ENCODE results near the gene ALOX15B. TPM values are rescaled to one million over a fixed set of nuclear protein-coding genes. Genes with fewer than 3 reads are reported as not detected.

The ALOX15B gene
- total RNA-seq, 1 donor from 2014 or later: not detected

GRCh38 chr17:8031950-8032349 lies 6.9 kb upstream of the ALOX15B start:
- no peaks in the 10 kb centered on the region for H3K4me1 Mint-ChIP-seq (ENCODE audit: low read depth)
- H3K4me3 Mint-ChIP-seq: no peak overlapping the region
- no peak overlapping the region for H3K27ac Mint-ChIP-seq
- no peaks in the 10 kb centered on the region for H3K9me3 Mint-ChIP-seq
- no peaks in the 10 kb centered on the region for H3K36me3 Mint-ChIP-seq (ENCODE audit: low read depth)
- no peak for DNase-seq (ENCODE audit: low spot score)
- H3K27me3 Mint-ChIP-seq (ENCODE audit: insufficient read depth): peaks cover 37% of the 10 kb centered on the region
- intact Hi-C loops (cut with micrococcal nuclease): no loop called here

GRCh38 chr17:8032442-8032841 lies 6.4 kb upstream of the ALOX15B start:
- H3K36me3 Mint-ChIP-seq (ENCODE audit: low read depth): no peaks in the 10 kb centered on the region
- H3K27me3 Mint-ChIP-seq (ENCODE audit: insufficient read depth): peaks cover 35% of the 10 kb centered on the region
- no peak for DNase-seq (ENCODE audit: low spot score)
- H3K4me3 Mint-ChIP-seq: no peak overlapping the region
- no peaks in the 10 kb centered on the region for H3K9me3 Mint-ChIP-seq
- H3K27ac Mint-ChIP-seq: no peak overlapping the region
- intact Hi-C loops (cut with micrococcal nuclease): no loop called here
- no peaks in the 10 kb centered on the region for H3K4me1 Mint-ChIP-seq (ENCODE audit: low read depth)

- no peak overlapping the region for H3K4me3 Mint-ChIP-seq
- no peaks in the 10 kb centered on the region for H3K9me3 Mint-ChIP-seq
- no peaks in the 10 kb centered on the region for H3K36me3 Mint-ChIP-seq (ENCODE audit: low read depth)
- no peak for DNase-seq (ENCODE audit: low spot score)
- intact Hi-C loops (cut with micrococcal nuclease): no loop called here
- H3K4me1 Mint-ChIP-seq (ENCODE audit: low read depth): no peaks in the 10 kb centered on the region
- peaks cover 32% of the 10 kb centered on the region for H3K27me3 Mint-ChIP-seq (ENCODE audit: insufficient read depth)
- no peak overlapping the region for H3K27ac Mint-ChIP-seq
These were observed 831 bp downstream of the ALOX15B start for GRCh38 chr17:8039611-8040168.

- H3K4me3 Mint-ChIP-seq: no peak overlapping the region
- no peaks in the 10 kb centered on the region for H3K4me1 Mint-ChIP-seq (ENCODE audit: low read depth)
- H3K27me3 Mint-ChIP-seq (ENCODE audit: insufficient read depth): peaks cover 26% of the 10 kb centered on the region
- peak; percentile 20 for DNase-seq (ENCODE audit: low spot score)
- no peaks in the 10 kb centered on the region for H3K36me3 Mint-ChIP-seq (ENCODE audit: low read depth)
- intact Hi-C loops (cut with micrococcal nuclease): loop anchor here (1.0 kb wide), 6 partner anchors 16 to 298 kb away; no protein-coding TSS in a partner anchor
- H3K27ac Mint-ChIP-seq: no peak overlapping the region
- no peaks in the 10 kb centered on the region for H3K9me3 Mint-ChIP-seq
These were observed 2.5 kb downstream of the ALOX15B start for GRCh38 chr17:8041249-8041928.

GRCh38 chr17:8041979-8042378 lies 3.1 kb downstream of the ALOX15B start:
- no peak for DNase-seq (ENCODE audit: low spot score)
- Mint-ChIP-seq H3K36me3 (ENCODE audit: low read depth) (no peaks in the 10 kb centered on the region), H3K4me3 (no peak overlapping the region), H3K4me1 (ENCODE audit: low read depth) (no peaks in the 10 kb centered on the region), H3K9me3 (no peaks in the 10 kb centered on the region), H3K27me3 (ENCODE audit: insufficient read depth) (peaks cover 26% of the 10 kb centered on the region), H3K27ac (no peak overlapping the region)
- intact Hi-C loops (cut with micrococcal nuclease): loop anchor here (1.0 kb wide), 6 partner anchors 15 to 299 kb away; no protein-coding TSS in a partner anchor

GRCh38 chr17:8044819-8045810 lies 6.3 kb downstream of the ALOX15B start:
- peaks cover 14% of the 10 kb centered on the region for H3K27me3 Mint-ChIP-seq (ENCODE audit: insufficient read depth)
- H3K4me3 Mint-ChIP-seq: no peak overlapping the region
- no peaks in the 10 kb centered on the region for H3K4me1 Mint-ChIP-seq (ENCODE audit: low read depth)
- DNase-seq (ENCODE audit: low spot score): no peak
- H3K36me3 Mint-ChIP-seq (ENCODE audit: low read depth): no peaks in the 10 kb centered on the region
- intact Hi-C loops (cut with micrococcal nuclease): no loop called here
- no peaks in the 10 kb centered on the region for H3K9me3 Mint-ChIP-seq
- no peak overlapping the region for H3K27ac Mint-ChIP-seq

GRCh38 chr17:8046306-8046928 lies 7.6 kb downstream of the ALOX15B start:
- H3K4me1 Mint-ChIP-seq (ENCODE audit: low read depth): no peaks in the 10 kb centered on the region
- H3K4me3 Mint-ChIP-seq: no peak overlapping the region
- no peaks in the 10 kb centered on the region for H3K36me3 Mint-ChIP-seq (ENCODE audit: low read depth)
- DNase-seq (ENCODE audit: low spot score): no peak
- no peak overlapping the region for H3K27ac Mint-ChIP-seq
- H3K27me3 Mint-ChIP-seq (ENCODE audit: insufficient read depth): peaks cover 8% of the 10 kb centered on the region
- intact Hi-C loops (cut with micrococcal nuclease): no loop called here
- no peaks in the 10 kb centered on the region for H3K9me3 Mint-ChIP-seq

- intact Hi-C loops (cut with micrococcal nuclease): no loop called here
- Mint-ChIP-seq H3K4me3 (no peak overlapping the region), H3K27me3 (ENCODE audit: insufficient read depth) (peaks cover 7% of the 10 kb centered on the region), H3K27ac (no peak overlapping the region), H3K9me3 (no peaks in the 10 kb centered on the region), H3K4me1 (ENCODE audit: low read depth) (no peaks in the 10 kb centered on the region), H3K36me3 (ENCODE audit: low read depth) (no peaks in the 10 kb centered on the region)
- no peak for DNase-seq (ENCODE audit: low spot score)
These were observed 8.3 kb downstream of the ALOX15B start for GRCh38 chr17:8046929-8047768.

- Mint-ChIP-seq H3K27me3 (ENCODE audit: insufficient read depth) (peaks cover 7% of the 10 kb centered on the region), H3K27ac (no peak overlapping the region), H3K4me1 (ENCODE audit: low read depth) (no peaks in the 10 kb centered on the region), H3K4me3 (no peak overlapping the region), H3K36me3 (ENCODE audit: low read depth) (no peaks in the 10 kb centered on the region), H3K9me3 (no peaks in the 10 kb centered on the region)
- DNase-seq (ENCODE audit: low spot score): no peak
- intact Hi-C loops (cut with micrococcal nuclease): no loop called here
These were observed 8.9 kb downstream of the ALOX15B start for GRCh38 chr17:8047769-8048110.

- H3K27me3 Mint-ChIP-seq (ENCODE audit: insufficient read depth): peaks cover 7% of the 10 kb centered on the region
- intact Hi-C loops (cut with micrococcal nuclease): no loop called here
- H3K9me3 Mint-ChIP-seq: no peaks in the 10 kb centered on the region
- no peak overlapping the region for H3K4me3 Mint-ChIP-seq
- no peaks in the 10 kb centered on the region for H3K4me1 Mint-ChIP-seq (ENCODE audit: low read depth)
- no peaks in the 10 kb centered on the region for H3K36me3 Mint-ChIP-seq (ENCODE audit: low read depth)
- no peak for DNase-seq (ENCODE audit: low spot score)
- H3K27ac Mint-ChIP-seq: no peak overlapping the region
These were observed 9.4 kb downstream of the ALOX15B start for GRCh38 chr17:8048236-8048635.

- no peak for DNase-seq (ENCODE audit: low spot score)
- no peaks in the 10 kb centered on the region for H3K36me3 Mint-ChIP-seq (ENCODE audit: low read depth)
- intact Hi-C loops (cut with micrococcal nuclease): no loop called here
- peak overlapping the region; percentile 21 for H3K27ac Mint-ChIP-seq
- no peak overlapping the region for H3K4me3 Mint-ChIP-seq
- H3K9me3 Mint-ChIP-seq: no peaks in the 10 kb centered on the region
- peaks cover 7% of the 10 kb centered on the region for H3K27me3 Mint-ChIP-seq (ENCODE audit: insufficient read depth)
- no peaks in the 10 kb centered on the region for H3K4me1 Mint-ChIP-seq (ENCODE audit: low read depth)
These were observed 9.9 kb downstream of the ALOX15B start for GRCh38 chr17:8048736-8049135.

GRCh38 chr17:8051831-8052230 lies 13.0 kb downstream of the ALOX15B start:
- H3K9me3 Mint-ChIP-seq: no peaks in the 10 kb centered on the region
- intact Hi-C loops (cut with micrococcal nuclease): no loop called here
- DNase-seq (ENCODE audit: low spot score): no peak

More at GRCh38 chr17:8051831-8052230, 13.0 kb downstream of the ALOX15B start:
- Mint-ChIP-seq H3K36me3 (ENCODE audit: low read depth) (no peaks in the 10 kb centered on the region), H3K4me1 (ENCODE audit: low read depth) (peaks cover 13% of the 10 kb centered on the region), H3K4me3 (no peak overlapping the region), H3K27ac (no peak overlapping the region), H3K27me3 (ENCODE audit: insufficient read depth) (peaks cover 7% of the 10 kb centered on the region)
